H1 (cell line): ENCODE results near the gene USP37. TPM values are rescaled to one million over a fixed set of nuclear protein-coding genes. Genes with fewer than 3 reads are reported as not detected.

Source experiments
- CTCF ChIA-PET: fragments of 300-600 bp; sonication (Branson Sonifier 250); formaldehyde crosslinking; loops from one replicate; lab custom pipeline; 2021; ENCODE audit not compliant: partially characterized antibody; lab: Charles Lee
- POLR2A ChIA-PET: fragments of 300-600 bp; sonication (Branson Sonifier 250); formaldehyde crosslinking; loops from one replicate; lab custom pipeline; 2021; ENCODE audit warnings: inconsistent platforms; ENCODE audit not compliant: partially characterized antibody; lab: Charles Lee
- DNase-seq, 2 experiments: peaks; one replicate each; pipeline versions ENCODE4 v3.0.0 to v3.0.0-alpha.2; 2010 to 2022; ENCODE audit warnings: low spot score in 2 of 2, low read depth in 1 of 2, mixed read lengths in 1 of 2
- FAIRE-seq: peaks from 2 replicates; lab custom pipeline; 2011; peaks lifted over from hg19 to GRCh38; lab: Jason Lieb, UNC
- H2AFZ ChIP-seq: 2 replicates; pipeline ENCODE4 v1.8.1; 2012; ENCODE audit warnings: low read length, inconsistent platforms
- H2AK5ac ChIP-seq: 2 replicates; pipeline ENCODE4 v1.6.1; 2013; ENCODE audit warnings: low read depth, low read length
- H2BK120ac ChIP-seq: replicated peaks from 2 replicates; pipeline ENCODE3; 2013; ENCODE audit warnings: low read depth, low read length, inconsistent platforms
- H2BK12ac ChIP-seq: 2 replicates; pipeline ENCODE4 v1.6.1; 2013; ENCODE audit warnings: low read depth, low read length
- H2BK15ac ChIP-seq: 2 replicates; pipeline ENCODE4 v1.6.1; 2013; ENCODE audit warnings: low read length
- H2BK20ac ChIP-seq: 2 replicates; pipeline ENCODE4 v1.6.1; 2013; ENCODE audit warnings: low read length
- H2BK5ac ChIP-seq: 2 replicates; pipeline ENCODE4 v1.6.1; 2013; ENCODE audit warnings: low read depth, low read length
- H3K14ac ChIP-seq: 2 replicates; pipeline ENCODE4 v1.6.1; 2013; ENCODE audit warnings: inconsistent platforms; ENCODE audit not compliant: insufficient read length
- H3K18ac ChIP-seq: 2 replicates; pipeline ENCODE4 v1.6.1; 2013; ENCODE audit warnings: low read length; ENCODE audit errors: extremely low read depth
- H3K23ac ChIP-seq: 2 replicates; pipeline ENCODE4 v1.6.1; 2013; ENCODE audit warnings: inconsistent platforms; ENCODE audit not compliant: insufficient read length
- H3K23me2 ChIP-seq: 2 replicates; pipeline ENCODE4 v1.6.1; 2013; ENCODE audit warnings: low read depth, low read length
- H3K27ac ChIP-seq: 2 replicates; pipeline ENCODE4 v1.6.1; 2011; ENCODE audit warnings: low read depth, low read length, inconsistent platforms
- H3K27me3 ChIP-seq, 4 experiments: replicated peaks in 1 of 4; 1 replicate in 1 of 4; 2 replicates in 3 of 4; pipeline versions ENCODE4 v1.6.1 to v1.8.1; 2011 to 2013; ENCODE audit warnings: low read length in 3 of 4, mild to moderate bottlenecking in 3 of 4, inconsistent platforms in 2 of 4, mixed read lengths in 2 of 4, moderate library complexity in 1 of 4; ENCODE audit not compliant: control insufficient read depth in 3 of 4, insufficient read depth in 3 of 4; ENCODE audit errors: extremely low read depth in 1 of 4
- H3K36me3 ChIP-seq, 4 experiments: 2 replicates each; pipeline versions ENCODE4 v1.6.1 to v1.8.1; 2011 to 2013; ENCODE audit warnings: mild to moderate bottlenecking in 4 of 4, low read length in 3 of 4, moderate library complexity in 2 of 4, control low read depth in 1 of 4, inconsistent platforms in 1 of 4; ENCODE audit not compliant: insufficient read depth in 4 of 4, control insufficient read depth in 2 of 4
- H3K4ac ChIP-seq: replicated peaks from 2 replicates; pipeline ENCODE3; 2013; ENCODE audit warnings: low read length, low read depth, mixed read lengths, inconsistent platforms; ENCODE audit not compliant: insufficient read length
- H3K4me1 ChIP-seq, 4 experiments: replicated peaks in 1 of 4; 1 replicate in 1 of 4; 2 replicates in 3 of 4; pipeline versions ENCODE4 v1.6.1 to v1.8.1; 2011 to 2013; ENCODE audit warnings: low read length in 3 of 4, inconsistent platforms in 2 of 4, mixed read lengths in 1 of 4; ENCODE audit not compliant: insufficient read depth in 4 of 4, control insufficient read depth in 3 of 4
- H3K4me2 ChIP-seq, 2 experiments: 2 replicates each; pipeline versions ENCODE4 v1.6.1 to v1.8.1; 2011 to 2013; ENCODE audit warnings: low read depth in 2 of 2, low read length in 2 of 2, control low read depth in 1 of 2, inconsistent platforms in 1 of 2, mild to moderate bottlenecking in 1 of 2; ENCODE audit not compliant: insufficient read depth in 1 of 2
- H3K4me3 ChIP-seq, 4 experiments: fragments of 200-600, 300-600 bp in 1 of 4; sonication (generic), shearing (Covaris generic), sonication (Bioruptor Twin) in 1 of 4; 2 replicates each; pipeline versions ENCODE4 v1.5.1 to v1.8.1; 2011 to 2016; ENCODE audit warnings: low read length in 4 of 4, low read depth in 3 of 4, control low read depth in 2 of 4, inconsistent platforms in 2 of 4, mild to moderate bottlenecking in 2 of 4, mixed read lengths in 1 of 4, moderate library complexity in 1 of 4; ENCODE audit not compliant: insufficient read depth in 2 of 4; ENCODE audit errors: extremely low read depth in 1 of 4
- H3K56ac ChIP-seq: replicated peaks from 2 replicates; pipeline ENCODE3; 2013; ENCODE audit warnings: low read depth, mild to moderate bottlenecking, mixed read lengths, low read length, inconsistent platforms; ENCODE audit not compliant: insufficient read length
- H3K79me1 ChIP-seq: 2 replicates; pipeline ENCODE4 v1.6.1; 2013; ENCODE audit warnings: low read depth, low read length, control low read depth
- H3K79me2 ChIP-seq, 2 experiments: 2 replicates each; pipeline versions ENCODE4 v1.6.1 to v1.8.1; 2012 to 2013; ENCODE audit warnings: low read length in 2 of 2, mild to moderate bottlenecking in 2 of 2, inconsistent platforms in 1 of 2; ENCODE audit not compliant: insufficient read depth in 2 of 2, control insufficient read depth in 1 of 2
- H3K9ac ChIP-seq, 4 experiments: replicated peaks in 1 of 4; 1 replicate in 1 of 4; 2 replicates in 3 of 4; pipeline versions ENCODE4 v1.6.1 to v1.8.1; 2011 to 2013; ENCODE audit warnings: low read depth in 3 of 4, low read length in 3 of 4, control low read depth in 2 of 4, mild to moderate bottlenecking in 2 of 4, moderate library complexity in 2 of 4, inconsistent platforms in 1 of 4; ENCODE audit errors: extremely low read depth in 1 of 4
- H3K9me3 ChIP-seq, 2 experiments: 2 replicates each; pipeline versions ENCODE4 v1.6.1 to v1.8.1; 2012 to 2013; ENCODE audit warnings: mild to moderate bottlenecking in 2 of 2, moderate library complexity in 2 of 2, control low read depth in 1 of 2, inconsistent platforms in 1 of 2, low read depth in 1 of 2, low read length in 1 of 2, mixed read lengths in 1 of 2; ENCODE audit not compliant: insufficient read depth in 2 of 2
- H4K20me1 ChIP-seq, 2 experiments: replicated peaks in 1 of 2; 2 replicates each; pipeline versions ENCODE3 to v1.8.1; 2011 to 2013; ENCODE audit warnings: inconsistent platforms in 2 of 2, low read length in 2 of 2, mild to moderate bottlenecking in 1 of 2; ENCODE audit not compliant: insufficient read depth in 2 of 2, control insufficient read depth in 1 of 2
- H4K5ac ChIP-seq: 2 replicates; pipeline ENCODE4 v1.6.1; 2013; ENCODE audit warnings: low read length, low read depth, mixed read lengths, inconsistent platforms; ENCODE audit not compliant: insufficient read length
- H4K8ac ChIP-seq: 2 replicates; pipeline ENCODE4 v1.8.0; 2013; ENCODE audit warnings: mild to moderate bottlenecking, moderate library complexity, low read length, inconsistent platforms; ENCODE audit not compliant: insufficient read depth; ENCODE audit errors: extremely low read depth
- H4K91ac ChIP-seq: replicated peaks from 2 replicates; pipeline ENCODE3; 2013; ENCODE audit warnings: low read length, mixed read lengths, inconsistent platforms; ENCODE audit not compliant: insufficient read length
- ATF2 ChIP-seq: IDR thresholded peaks from 2 replicates; pipeline ENCODE4 v1.6.1; 2012; ENCODE audit warnings: low read length, inconsistent platforms
- USF2 ChIP-seq: IDR thresholded peaks from 2 replicates; pipeline ENCODE4 v1.6.1; 2011; ENCODE audit warnings: low read length, improper control_type of control experiment
- WGBS, 2 experiments: shearing (Covaris generic) in 1 of 2; methylation state at CpG; one replicate each; pipeline versions ENCODE4 v1.1.6 to v1.1.7; 2013 to 2015; ENCODE audit warnings: low lambda C conversion rate in 2 of 2, mixed read lengths in 2 of 2, inconsistent platforms in 1 of 2, low coverage in 1 of 2, missing lambda C conversion rate in 1 of 2; ENCODE audit not compliant: insufficient replicate concordance in 2 of 2, insufficient coverage in 1 of 2, insufficient read length in 1 of 2; ENCODE audit errors: extremely low coverage in 1 of 2, missing lambda C conversion rate in 1 of 2; 5-methylcytosine and 5-hydroxymethylcytosine counted together
- polyA plus RNA-seq, 7 experiments: library from polyadenylated mRNA; depleted of rRNA in 3 of 7; stranded (reverse) in 5 of 7; unstranded in 2 of 7; fragments of >200 nt in 5 of 7; fragments of 200-250 nt in 2 of 7; gene quantifications; 1 replicate in 5 of 7; 2 replicates in 1 of 7; 4 replicates in 1 of 7; pipeline versions ENCODE4 v1.2.1 to v1.2.3, GENCODE V29; 2011 to 2013; ENCODE audit warnings: missing spikeins in 2 of 7, mixed read lengths in 2 of 7
- total RNA-seq: library from RNA; stranded (reverse); fragmentation: NEBNext Ultra II Directional; extraction: Animal tissue kit (Norgen Biotek cat#: 25700); gene quantifications from 2 replicates; pipeline ENCODE4 v1.2.1, GENCODE V29; 2021

The USP37 gene
- total and polyA plus RNA-seq, 2 of the 8 experiments (the other 6 are each of a cell fraction or from before 2014, with no cell fraction given) = 3.8 to 29.1 TPM

- WGBS, 2 experiments = 91% methylated on average over 2 of the region's 2 CpGs; no CpG with 5 or more reads in 1 of the 2 experiments
- CTCF ChIA-PET = interaction anchor here (0.6 to 0.8 kb wide), 2 partner anchors 18 to 538 kb away, joined by 3 to 4 read pairs; no protein-coding TSS in a partner anchor
- H3K9ac ChIP-seq = no peak overlapping the region
Observed at GRCh38 chr2:218471036-218471435, 97.1 kb downstream of the USP37 start.

More at GRCh38 chr2:218471036-218471435, 97.1 kb downstream of the USP37 start:
- FAIRE-seq (no peak), DNase-seq (no peak)
- Histone ChIP-seq H3K4me2 (no peak overlapping the region), H3K23me2 (no peaks in the 10 kb centered on the region), H2AFZ (no peak overlapping the region), H3K4me1 (no peaks in the 10 kb centered on the region), H3K23ac (no peak overlapping the region), H2BK15ac (no peak overlapping the region), H3K56ac (no peak overlapping the region), H3K4ac (no peak overlapping the region), H2BK5ac (no peak overlapping the region), H3K9me3 (no peaks in the 10 kb centered on the region), H4K91ac (no peak overlapping the region), H3K36me3 (peaks cover 8 to 29% (median 18%) of the 10 kb centered on the region in 4 experiments), H3K27ac (no peak overlapping the region), H2BK12ac (no peak overlapping the region), H2AK5ac (no peak overlapping the region), H3K4me3 (no peak overlapping the region), H3K79me2 (no peaks in the 10 kb centered on the region), H4K8ac (no peak overlapping the region), H3K27me3 (no peaks in the 10 kb centered on the region), H2BK120ac (no peak overlapping the region), H4K20me1 (no peaks in the 10 kb centered on the region), H3K14ac (no peak overlapping the region), H3K18ac (no peak overlapping the region), H4K5ac (no peak overlapping the region), H3K79me1 (no peaks in the 10 kb centered on the region), H2BK20ac (no peak overlapping the region)
- POLR2A ChIA-PET = no interaction called here
- TF ChIP-seq USF2 (no peak), ATF2 (no peak)
